Omental fat pad (tissue), 4 donors: ENCODE measurements around the gene GFPT1. TPM values are rescaled to one million over a fixed set of nuclear protein-coding genes. Genes with fewer than 3 reads are reported as not detected.

Source experiments
- ATAC-seq: fragments of 150-250 bp; one replicate; pipeline ENCODE4 v1.9.1; 2016; ENCODE audit warnings: mild to moderate bottlenecking, moderate library complexity; ENCODE audit not compliant: low FRiP score
- DNase-seq: peaks from one replicate; pipeline ENCODE4 v3.0.0-alpha.2; 2019; ENCODE audit warnings: low spot score
- CTCF ChIP-seq, 3 donors: fragments of 450-650 bp; IDR thresholded peaks; one replicate each; pipeline ENCODE4 v1.5.1; 2016 to 2017; ENCODE audit warnings: antibody characterized with exemption in 3 of 3, mild to moderate bottlenecking in 3 of 3, moderate library complexity in 2 of 3
- total RNA-seq, 4 donors: library from RNA; depleted of rRNA; stranded (reverse); fragments of >200 nt; gene quantifications; one replicate each; pipeline ENCODE4 v1.1.0, GENCODE V29; 2016

The GFPT1 gene
- total RNA-seq, result 100 to 1,000 TPM in 1 of 4 donors, 10 to 100 TPM in 3; 32.9 to 105 (median 54.5) TPM

DNA sequence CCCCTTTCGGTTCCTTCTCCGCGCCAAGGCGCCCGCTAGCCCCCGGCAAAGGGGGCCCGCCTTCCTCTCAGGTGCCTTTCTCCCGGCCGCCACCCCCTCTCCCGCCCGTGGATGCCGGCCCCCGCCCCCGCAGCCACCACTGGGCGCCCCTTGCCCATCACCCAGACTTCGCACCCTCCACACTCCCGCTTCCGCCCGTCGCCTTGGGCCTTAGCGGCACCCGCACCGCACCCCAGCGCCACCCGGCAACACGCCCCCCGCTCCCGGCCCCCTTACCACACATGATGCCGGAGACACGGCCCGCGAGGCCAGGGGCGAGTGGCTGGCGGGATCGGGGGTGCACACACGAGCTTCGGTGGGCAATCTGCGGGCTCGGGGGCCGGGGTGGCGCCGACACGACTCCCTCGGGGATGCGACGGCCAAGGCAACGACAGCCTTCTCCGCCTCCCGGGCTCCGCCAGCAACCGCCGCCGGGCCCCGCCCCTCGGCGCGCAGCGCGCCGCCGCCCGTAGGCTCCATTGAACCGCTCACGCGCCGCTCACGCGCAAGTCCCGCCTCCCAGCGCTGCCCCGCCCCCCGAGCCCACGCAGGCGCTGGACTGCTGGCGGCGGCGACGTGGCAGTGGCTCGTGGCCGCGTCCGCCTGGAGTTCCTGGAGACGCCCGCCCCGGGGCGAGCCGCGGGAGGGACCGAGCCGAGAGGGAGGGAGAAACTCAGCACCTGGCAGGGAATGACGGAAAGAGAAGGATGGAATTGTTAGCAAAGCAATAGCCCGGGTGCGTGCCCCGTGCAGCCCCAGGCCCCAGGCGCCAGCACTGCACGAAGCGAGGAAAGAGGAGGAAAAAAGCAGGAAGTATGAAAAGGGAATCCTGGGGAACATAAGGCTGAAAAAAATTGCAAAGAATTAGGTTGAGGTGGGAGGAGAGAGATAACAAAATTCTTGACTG lies at the start of gene GFPT1:
Gene GFPT1 (minus strand): TSS at position 439 of the 946 bp plus-strand sequence. CDS start 156 bp downstream, at position 283.
- DNase-seq (peak; percentile 63), ATAC-seq (peak; percentile 96)
- TF ChIP-seq CTCF (IDR thresholded peaks at IDR 0.05), result no peak

DNA sequence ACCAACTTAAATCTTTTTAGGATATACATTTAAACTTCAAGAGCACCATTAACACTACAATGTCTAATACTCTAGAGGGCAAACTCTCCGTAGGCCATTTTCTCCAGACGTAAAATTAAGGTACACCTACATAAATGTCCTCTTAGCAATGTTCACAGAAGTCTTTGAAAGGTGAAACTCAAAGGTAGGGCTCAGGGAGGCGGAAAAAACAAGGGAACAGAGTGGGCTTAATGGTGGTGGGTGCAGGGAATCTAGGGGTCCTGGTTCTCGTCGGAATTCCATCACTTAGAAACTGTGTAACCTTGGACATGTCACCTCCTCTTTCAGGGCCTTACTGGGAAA lies 49.5 kb upstream of the GFPT1 start:
- DNase-seq (no peak), ATAC-seq (peak; percentile 1)
- TF ChIP-seq CTCF (IDR thresholded peaks at IDR 0.05), result no peak

GRCh38 chr2:69434753-69435152 lies 47.7 kb upstream of the GFPT1 start:
- no peak for TF ChIP-seq CTCF (IDR thresholded peaks at IDR 0.05)
- no peak for DNase-seq

GRCh38 chr2:69429491-69430183 lies 42.6 kb upstream of the GFPT1 start:
- DNase-seq, result no peak
- TF ChIP-seq CTCF (IDR thresholded peaks at IDR 0.05), result no peak
- ATAC-seq, result no peak

More at GRCh38 chr2:69434753-69435152, 47.7 kb upstream of the GFPT1 start:
- no peak for ATAC-seq

GRCh38 chr2:69428981-69429380 lies 42.0 kb upstream of the GFPT1 start:
- TF ChIP-seq CTCF (IDR thresholded peaks at IDR 0.05), result no peak
- DNase-seq (no peak), ATAC-seq (no peak)

DNA sequence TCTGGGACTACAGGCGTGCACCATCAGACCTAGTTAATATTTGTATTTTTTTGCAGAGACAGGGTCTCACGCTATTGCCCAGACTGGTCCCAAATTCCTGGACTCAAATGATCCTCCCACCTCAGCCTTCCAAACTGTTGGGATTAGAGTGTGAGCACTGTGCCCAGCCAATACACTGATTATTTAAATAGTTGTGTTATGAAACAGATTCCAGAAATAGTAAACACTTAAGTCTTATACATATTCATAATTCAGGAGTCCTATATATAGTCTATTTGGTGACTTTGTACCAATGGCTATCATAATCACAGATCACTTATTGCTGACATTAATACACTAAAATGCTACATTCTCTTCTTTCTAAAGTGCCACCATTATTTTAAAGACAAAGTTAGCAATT lies 37.4 kb upstream of the GFPT1 start:
- TF ChIP-seq CTCF (IDR thresholded peaks at IDR 0.05), result no peak
- ATAC-seq, result no peak
- DNase-seq, result no peak
